Karpas-422 (cell line): ENCODE measurements around the gene IL17D. TPM values are rescaled to one million over a fixed set of nuclear protein-coding genes. Genes with fewer than 3 reads are reported as not detected.
"Not testable (repeated sequence)": the region's sequence is repeated elsewhere in the genome, so short reads cannot be mapped to it uniquely, and the experiment has no call there.

Experiments used
- DNase-seq: peaks from one replicate; pipeline ENCODE4 v3.0.0-alpha.2; 2015
- H2AFZ ChIP-seq: fragments of 200-600 bp; sonication (generic); 2 replicates; pipeline ENCODE4 v1.6.1; 2014; ENCODE audit warnings: antibody characterized with exemption, low read length, mixed read lengths
- H3K27ac ChIP-seq: fragments of 200-600 bp; sonication (generic); 2 replicates; pipeline ENCODE4 v1.5.1; 2014; ENCODE audit warnings: mild to moderate bottlenecking, low read length, moderate library complexity
- H3K27me3 ChIP-seq: fragments of 200-600 bp; sonication (generic); 2 replicates; pipeline ENCODE4 v1.6.1; 2014; ENCODE audit warnings: low read length, mixed read lengths
- H3K36me3 ChIP-seq: fragments of 200-600 bp; sonication (generic); 2 replicates; pipeline ENCODE4 v1.6.1; 2014; ENCODE audit warnings: low read length, mixed read lengths; ENCODE audit not compliant: insufficient read depth
- H3K4me1 ChIP-seq: fragments of 200-600 bp; sonication (generic); 2 replicates; pipeline ENCODE4 v1.6.1; 2014; ENCODE audit warnings: mild to moderate bottlenecking, low read length, mixed read lengths
- H3K4me2 ChIP-seq: fragments of 200-600 bp; sonication (generic); 2 replicates; pipeline ENCODE4 v1.6.1; 2014; ENCODE audit warnings: low read length, low read depth, mild to moderate bottlenecking; ENCODE audit not compliant: poor library complexity, severe bottlenecking
- H3K4me3 ChIP-seq: fragments of 200-600 bp; sonication (generic); 2 replicates; pipeline ENCODE4 v1.5.1; 2014; ENCODE audit warnings: mild to moderate bottlenecking, antibody characterized with exemption, low read length, mixed read lengths
- H3K79me2 ChIP-seq: fragments of 200-600 bp; sonication (generic); 2 replicates; pipeline ENCODE4 v1.6.1; 2014; ENCODE audit warnings: mild to moderate bottlenecking, low read length, mixed read lengths
- H3K9ac ChIP-seq: fragments of 200-600 bp; sonication (generic); 2 replicates; pipeline ENCODE4 v1.6.0; 2014; ENCODE audit warnings: low read length
- H3K9me2 ChIP-seq: fragments of 200-600 bp; sonication (generic), shearing (Covaris generic); replicated peaks from 2 replicates; pipeline ENCODE4 v1.6.0; 2014; ENCODE audit warnings: mild to moderate bottlenecking, low read length, moderate library complexity; ENCODE audit not compliant: insufficient read depth
- H3K9me3 ChIP-seq: fragments of 300-700, 200-600 bp; sonication (generic); 2 replicates; pipeline ENCODE4 v1.6.1; 2014; ENCODE audit warnings: low read length, mixed read lengths
- H4K20me1 ChIP-seq: fragments of 200-600 bp; sonication (generic); 2 replicates; pipeline ENCODE4 v1.6.1; 2014; ENCODE audit warnings: mild to moderate bottlenecking, antibody characterized with exemption, low read length, low read depth; ENCODE audit not compliant: insufficient read depth
- total RNA-seq: library from RNA; depleted of rRNA; stranded (reverse); fragments of >200 nt; shearing (Covaris generic); gene quantifications from 2 replicates; pipeline ENCODE4 v1.2.3, GENCODE V29; 2014; ENCODE audit warnings: low replicate concordance

The IL17D gene
- total RNA-seq, 1 experiment from 2014 or later: not detected

DNA sequence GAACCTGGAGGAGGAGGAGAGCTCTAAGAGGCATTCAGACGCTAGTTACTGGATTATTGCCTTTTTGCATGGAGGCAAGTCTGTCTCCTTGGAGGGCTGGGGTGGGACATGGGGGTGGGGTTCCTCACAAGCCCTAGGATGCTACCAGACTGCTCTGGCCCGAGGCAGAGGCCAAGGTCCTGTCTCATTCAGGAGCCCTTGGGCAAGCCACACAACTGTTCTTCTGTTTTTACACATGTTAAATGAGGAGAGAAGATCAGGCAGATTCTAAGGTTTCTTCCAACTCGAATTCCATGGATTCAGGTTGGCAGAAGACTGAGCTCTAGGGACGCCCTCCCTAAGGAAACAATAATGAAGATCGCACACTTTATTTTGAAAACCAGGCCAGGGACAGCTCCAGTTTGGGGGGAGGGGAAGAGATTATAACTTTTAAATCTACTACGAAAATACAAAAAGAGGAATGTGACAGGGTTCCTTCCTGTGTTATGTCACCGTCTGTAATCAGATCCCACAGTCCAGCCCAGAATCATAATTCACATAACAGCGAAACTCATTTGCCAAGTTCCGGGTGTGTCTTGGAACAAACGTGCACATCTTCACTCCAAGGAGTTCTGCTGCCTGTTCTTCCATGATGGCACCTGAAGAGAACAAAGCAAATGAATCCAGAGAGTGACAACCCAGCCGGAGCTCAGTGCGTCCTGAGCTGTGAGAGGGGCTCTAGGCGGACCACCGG is 25.2 kb downstream of the IL17D start:
- Histone ChIP-seq H3K9me3 (no peaks in the 10 kb centered on the region), H4K20me1 (no peaks in the 10 kb centered on the region), H3K4me2 (no peak overlapping the region), H3K27ac (no peak overlapping the region), H3K4me1 (no peaks in the 10 kb centered on the region), H3K9ac (no peak overlapping the region), H2AFZ (no peak overlapping the region), H3K4me3 (no peak overlapping the region), H3K36me3 (no peaks in the 10 kb centered on the region), H3K79me2 (no peaks in the 10 kb centered on the region), H3K9me2 (no peaks in the 10 kb centered on the region), H3K27me3 (no peaks in the 10 kb centered on the region)
- DNase-seq: no peak

DNA sequence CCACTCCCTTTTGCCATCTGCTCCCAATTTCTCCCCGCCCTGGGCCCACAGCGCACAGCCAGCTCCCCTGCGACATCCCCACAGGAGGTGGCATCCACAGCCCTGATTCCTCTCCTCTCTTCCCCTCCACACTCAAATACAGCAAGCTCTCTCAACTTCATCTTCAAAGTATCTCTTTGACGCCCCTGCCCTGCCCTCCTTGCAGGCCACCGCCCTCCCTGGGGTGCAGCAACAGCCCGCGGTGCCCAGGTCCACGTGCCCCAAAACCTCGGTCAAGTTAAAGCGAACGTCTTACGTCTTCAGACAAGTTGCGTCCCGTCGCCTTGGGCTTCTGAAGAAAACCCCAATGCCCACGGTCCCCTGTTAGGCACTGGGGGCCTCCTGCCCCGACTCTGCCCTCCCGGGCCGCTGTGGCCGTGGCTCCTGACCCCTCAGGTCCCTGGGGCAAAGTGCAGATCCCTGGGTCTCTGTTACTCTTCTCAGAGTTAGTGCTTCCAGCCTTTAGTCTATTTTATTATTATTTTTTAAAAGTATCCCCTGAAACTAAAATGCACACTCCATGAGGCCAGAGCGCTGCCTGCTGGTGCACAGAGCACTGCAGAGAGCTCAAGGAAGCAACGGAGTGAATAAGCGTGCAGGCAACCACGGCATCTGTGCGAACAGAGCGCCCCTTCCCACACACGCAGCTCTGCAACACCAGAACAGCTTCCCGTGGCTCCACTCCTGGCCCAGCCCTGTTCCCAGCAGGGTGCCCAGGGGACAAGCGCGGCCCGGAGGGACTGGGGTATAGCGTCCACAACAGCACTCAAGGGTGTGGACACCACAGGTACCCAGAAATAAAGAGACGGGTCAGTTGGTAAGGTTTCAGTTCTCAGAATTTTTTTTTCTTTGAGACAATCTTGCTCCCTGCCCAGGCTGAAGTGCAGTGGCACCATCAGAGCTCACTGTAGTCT is 26.4 kb downstream of the IL17D start:
- H3K9ac ChIP-seq: no peak overlapping the region
- no peak overlapping the region for H3K27ac ChIP-seq
- no peak overlapping the region for H3K4me2 ChIP-seq
- H3K4me3 ChIP-seq: no peak overlapping the region
- no peak overlapping the region for H2AFZ ChIP-seq
- H3K9me2 ChIP-seq: no peaks in the 10 kb centered on the region
- no peaks in the 10 kb centered on the region for H4K20me1 ChIP-seq
- no peaks in the 10 kb centered on the region for H3K36me3 ChIP-seq
- no peaks in the 10 kb centered on the region for H3K79me2 ChIP-seq
- H3K27me3 ChIP-seq: no peaks in the 10 kb centered on the region
- H3K9me3 ChIP-seq: no peaks in the 10 kb centered on the region
- no peak for DNase-seq
- H3K4me1 ChIP-seq: no peaks in the 10 kb centered on the region

DNA sequence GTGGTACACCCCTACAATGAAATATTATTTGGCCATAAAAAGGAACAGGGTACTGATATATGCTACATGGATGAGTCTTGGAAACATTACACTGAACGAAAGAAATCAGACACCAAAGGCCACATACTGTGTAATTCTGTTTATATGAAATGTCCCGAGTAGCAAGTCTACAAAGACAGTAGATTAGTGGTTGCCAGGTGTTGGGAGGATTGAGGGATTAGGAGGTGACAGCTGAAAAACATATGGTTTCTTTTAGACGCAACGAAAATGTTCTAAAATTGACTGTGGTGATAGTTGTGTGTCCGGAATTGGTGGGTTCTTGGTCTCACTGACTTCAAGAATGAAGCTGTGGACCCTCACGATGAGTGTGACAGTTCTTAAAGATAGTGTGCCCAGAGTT is 35.1 kb downstream of the IL17D start:
- Histone ChIP-seq H3K36me3 (no peaks in the 10 kb centered on the region), H3K9me3 (peaks cover 7% of the 10 kb centered on the region; the same call in 1 of the 2 replicates), H3K27me3 (no peaks in the 10 kb centered on the region), H3K4me3 (no peak overlapping the region), H3K27ac (no peak overlapping the region), H4K20me1 (no peaks in the 10 kb centered on the region), H2AFZ (no peak overlapping the region), H3K79me2 (no peaks in the 10 kb centered on the region), H3K9me2 (no peaks in the 10 kb centered on the region), H3K4me2 (no peak overlapping the region), H3K9ac (no peak overlapping the region), H3K4me1 (no peaks in the 10 kb centered on the region)
- DNase-seq: no peak

DNA sequence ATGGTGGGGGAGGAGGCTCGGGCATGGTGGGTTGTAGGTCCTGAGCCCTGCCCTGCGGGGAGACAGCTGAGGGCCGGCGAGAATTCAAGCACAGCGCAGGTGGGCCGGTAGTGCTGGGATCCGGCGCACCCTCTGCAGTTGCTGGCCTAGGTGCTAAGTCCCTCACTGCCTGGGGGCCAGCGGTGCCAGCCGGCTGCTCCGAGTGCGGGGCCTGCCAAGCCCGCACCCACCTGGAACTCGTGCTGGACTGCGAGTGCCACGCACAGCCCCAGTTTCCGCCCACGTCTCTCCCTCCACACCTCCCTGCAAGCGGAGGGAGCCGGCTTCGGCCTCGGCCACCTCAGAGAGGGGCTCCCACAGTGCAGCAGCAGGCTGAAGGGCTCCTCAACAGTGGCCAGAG is 36.5 kb downstream of the IL17D start:
- Histone ChIP-seq H3K9me2 (no peaks in the 10 kb centered on the region), H2AFZ (no peak overlapping the region), H3K9ac (no peak overlapping the region), H3K27ac (no peak overlapping the region), H3K4me2 (no peak overlapping the region), H3K36me3 (no peaks in the 10 kb centered on the region), H3K79me2 (no peaks in the 10 kb centered on the region), H3K27me3 (no peaks in the 10 kb centered on the region), H3K4me1 (no peaks in the 10 kb centered on the region), H3K9me3 (peaks cover 7% of the 10 kb centered on the region; the same call in 1 of the 2 replicates), H3K4me3 (no peak overlapping the region), H4K20me1 (no peaks in the 10 kb centered on the region)
- no peak for DNase-seq

DNA sequence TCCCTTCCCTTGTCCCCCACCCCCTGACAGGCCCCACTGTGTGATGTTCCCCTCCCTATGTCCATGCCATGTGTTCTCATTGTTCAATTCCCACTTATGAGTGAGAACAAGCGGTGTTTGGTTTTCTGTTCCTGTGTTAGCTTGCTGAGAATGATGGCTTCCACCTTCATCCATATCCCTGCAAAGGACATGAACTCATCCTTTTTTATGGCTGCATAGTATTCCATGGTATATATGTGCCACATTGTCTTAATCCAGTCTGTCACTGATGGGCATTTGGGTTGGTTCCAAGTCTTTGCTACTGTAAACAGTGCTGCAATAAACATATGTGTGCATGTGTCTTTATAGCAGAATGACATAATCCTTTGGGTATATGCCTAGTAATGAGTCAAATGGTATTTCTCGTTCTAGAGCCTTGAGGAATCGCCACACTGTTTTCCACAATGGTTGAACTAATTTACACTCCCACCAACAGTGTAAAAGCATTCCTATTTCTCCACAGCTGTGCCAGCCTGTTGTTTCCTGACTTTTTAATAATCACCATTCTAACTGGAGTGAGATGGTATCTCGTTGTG is 40.4 kb downstream of the IL17D start:
- H3K4me3 ChIP-seq, H3K27me3 ChIP-seq, DNase-seq, H3K9me3 ChIP-seq, H3K79me2 ChIP-seq, H3K4me2 ChIP-seq, H3K4me1 ChIP-seq, H3K9me2 ChIP-seq, H3K9ac ChIP-seq, H3K27ac ChIP-seq, H4K20me1 ChIP-seq, H2AFZ ChIP-seq, H3K36me3 ChIP-seq: not testable (repeated sequence)

DNA sequence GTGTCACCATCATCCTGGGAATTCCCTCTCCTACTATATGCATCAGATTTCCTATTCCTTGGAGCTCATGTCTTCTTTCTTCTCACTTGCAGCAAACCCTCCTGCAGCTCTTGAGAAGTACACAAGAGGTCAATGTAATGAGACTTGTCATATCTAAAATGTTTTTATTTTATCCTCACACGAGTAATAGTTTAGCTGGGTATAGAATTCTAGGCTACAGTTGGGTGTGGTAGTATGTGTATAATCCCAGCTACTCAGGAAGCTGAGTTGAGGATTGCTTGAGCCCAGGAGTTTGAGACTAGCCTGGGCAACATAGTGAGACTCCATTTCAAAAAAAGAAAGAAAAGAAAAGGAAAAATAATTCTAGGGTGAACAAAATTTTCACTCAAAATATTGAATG is 45.9 kb downstream of the IL17D start:
- Histone ChIP-seq H3K9ac (no peak overlapping the region), H3K4me1 (no peaks in the 10 kb centered on the region), H3K36me3 (no peaks in the 10 kb centered on the region)

DNA sequence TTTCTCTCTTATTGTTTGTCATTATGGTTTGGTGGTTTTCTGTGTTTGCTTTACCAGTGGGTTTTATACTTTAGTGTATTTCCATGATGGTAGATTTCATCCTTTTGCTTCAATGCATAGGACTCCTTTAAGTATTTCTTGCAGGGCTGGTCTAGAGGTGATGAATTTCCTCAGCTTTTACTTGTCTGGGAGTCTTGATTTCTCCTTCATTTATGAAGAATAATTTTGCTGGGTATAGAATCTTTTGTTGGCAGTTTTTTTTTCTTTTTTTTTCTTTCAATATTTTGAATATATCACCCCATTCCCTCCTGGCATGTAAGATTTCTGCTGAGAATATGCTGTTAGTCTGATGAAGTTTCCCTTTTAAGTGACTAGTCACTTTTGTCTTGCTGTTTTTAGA is 50.5 kb downstream of the IL17D start:
- Histone ChIP-seq H3K27me3 (no peaks in the 10 kb centered on the region), H4K20me1 (no peaks in the 10 kb centered on the region), H3K9ac (no peak overlapping the region), H3K27ac (no peak overlapping the region), H3K4me3 (no peak overlapping the region), H2AFZ (no peak overlapping the region), H3K36me3 (no peaks in the 10 kb centered on the region; the same call in 1 of the 2 replicates), H3K4me2 (no peak overlapping the region), H3K9me2 (no peaks in the 10 kb centered on the region), H3K79me2 (no peaks in the 10 kb centered on the region), H3K9me3 (peaks cover 12% of the 10 kb centered on the region), H3K4me1 (no peaks in the 10 kb centered on the region)
- no peak for DNase-seq

More for the DNA sequence above, 45.9 kb downstream of the IL17D start:
- H2AFZ ChIP-seq: no peak overlapping the region
- no peaks in the 10 kb centered on the region for H4K20me1 ChIP-seq
- H3K4me3 ChIP-seq: no peak overlapping the region
- no peak overlapping the region for H3K27ac ChIP-seq
- no peaks in the 10 kb centered on the region for H3K9me2 ChIP-seq
- H3K4me2 ChIP-seq: no peak overlapping the region
- no peaks in the 10 kb centered on the region for H3K79me2 ChIP-seq
- DNase-seq: no peak
- no peaks in the 10 kb centered on the region for H3K27me3 ChIP-seq
- H3K9me3 ChIP-seq: peaks cover 12% of the 10 kb centered on the region

DNA sequence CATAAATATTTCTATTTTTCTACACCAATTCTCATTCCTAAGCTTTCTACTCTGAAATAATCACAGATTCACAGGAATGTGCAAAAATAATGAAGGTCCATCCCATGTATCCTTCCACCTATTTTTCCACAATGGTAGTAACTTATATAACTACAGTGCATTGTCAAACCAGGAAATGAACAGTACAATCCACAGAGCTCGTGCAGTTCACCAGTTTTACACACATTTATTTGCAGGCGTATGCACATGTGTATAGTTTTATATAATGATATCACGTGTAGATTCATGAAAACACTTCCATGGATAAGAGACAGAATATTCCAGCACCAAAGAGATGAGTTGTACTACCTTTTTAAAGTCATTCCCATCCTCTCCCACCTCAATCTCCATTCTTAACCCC is 57.4 kb downstream of the IL17D start:
- Histone ChIP-seq H3K36me3 (no peaks in the 10 kb centered on the region), H4K20me1 (no peaks in the 10 kb centered on the region), H3K27ac (no peak overlapping the region), H3K27me3 (no peaks in the 10 kb centered on the region), H3K9ac (no peak overlapping the region), H3K79me2 (no peaks in the 10 kb centered on the region), H2AFZ (no peak overlapping the region), H3K4me3 (no peak overlapping the region), H3K9me3 (no peaks in the 10 kb centered on the region), H3K4me1 (no peaks in the 10 kb centered on the region), H3K4me2 (no peak overlapping the region), H3K9me2 (no peaks in the 10 kb centered on the region)
- DNase-seq: no peak
